ENCODE data around the gene CPLX3.

The CPLX3 gene

GRCh38 chr15:74802862-74803447 is 23.5 kb upstream of the CPLX3 start:
- no peak for DNase-seq (ENCODE audit: low read depth)

- no peak for DNase-seq (ENCODE audit: low read depth)
Measured at GRCh38 chr15:74804935-74805334, 21.5 kb upstream of the CPLX3 start.

DNA sequence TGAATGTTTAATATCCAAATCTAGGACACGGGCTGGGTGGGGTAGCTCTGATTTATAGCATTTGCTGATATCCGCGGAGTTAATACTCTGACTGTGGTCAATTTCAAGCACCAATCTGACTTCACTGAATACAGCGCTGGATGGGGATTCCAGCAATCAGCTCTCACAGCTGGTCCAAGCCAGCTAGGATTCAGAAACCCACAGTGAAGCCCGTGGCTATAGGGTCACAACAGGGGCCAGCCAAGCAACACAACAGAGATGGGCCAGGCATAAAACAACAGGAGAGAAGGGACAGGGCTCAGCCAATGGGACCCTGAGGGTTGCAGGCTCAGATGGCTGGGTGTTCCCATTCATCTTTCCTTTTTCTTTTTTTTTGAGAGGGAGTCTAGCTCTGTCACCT is 19.1 kb upstream of the CPLX3 start:
- no peak for DNase-seq (ENCODE audit: low read depth)

DNA sequence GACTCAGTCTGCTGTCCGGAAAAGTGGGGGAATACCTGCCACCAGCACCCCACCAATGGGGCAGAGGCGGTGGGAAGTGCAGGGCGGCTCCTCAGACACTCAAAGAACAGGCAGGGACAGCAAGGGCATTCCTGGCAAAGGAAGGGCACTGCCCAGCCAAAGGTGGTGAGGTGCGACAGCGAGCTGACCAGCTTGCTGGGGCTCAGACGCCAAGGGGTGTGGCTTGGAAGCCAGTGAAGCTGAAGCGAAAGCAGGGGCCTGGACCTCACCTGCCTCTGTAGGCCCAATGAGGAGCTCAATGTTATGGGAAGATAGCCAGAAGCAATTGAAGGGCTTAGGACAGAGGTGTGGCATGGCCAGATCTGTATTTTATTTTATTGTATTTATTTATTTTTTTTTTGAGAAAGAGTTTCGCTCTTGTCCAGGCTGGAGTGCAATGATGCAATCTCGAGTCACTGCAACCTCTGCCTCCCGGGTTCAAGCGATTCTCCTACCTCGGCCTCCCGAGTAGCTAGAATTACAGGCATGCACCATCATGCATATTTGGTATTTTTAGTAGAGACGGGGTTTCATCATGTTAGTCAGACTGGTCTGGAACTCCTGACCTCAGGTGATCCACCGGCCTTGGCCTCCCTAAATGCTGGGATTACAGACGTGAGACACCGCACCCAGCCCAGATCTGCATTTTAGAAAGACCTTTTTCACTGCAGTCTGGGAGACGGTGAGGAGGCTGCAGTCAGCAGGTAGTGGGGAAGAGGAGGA is 18.2 kb upstream of the CPLX3 start:
- DNase-seq (ENCODE audit: low read depth), result peak; percentile 45

GRCh38 chr15:74808840-74809229 is 17.6 kb upstream of the CPLX3 start:
- DNase-seq (ENCODE audit: low read depth), result no peak

- DNase-seq (ENCODE audit: low read depth), result no peak
Measured at GRCh38 chr15:74809242-74809641, 17.2 kb upstream of the CPLX3 start.

- peak; percentile 63 for DNase-seq (ENCODE audit: low read depth)
Measured at GRCh38 chr15:74809956-74810355, 16.5 kb upstream of the CPLX3 start.

GRCh38 chr15:74812533-74812932 is 13.9 kb upstream of the CPLX3 start, which contains the start of gene LMAN1L:
TSS of gene LMAN1L (plus strand) at chr15:74812835. CDS start at chr15:74812855, 20 bp downstream.
- DNase-seq (ENCODE audit: low read depth), result no peak

- DNase-seq (ENCODE audit: low read depth), result no peak
Measured at GRCh38 chr15:74815121-74815934, 11.1 kb upstream of the CPLX3 start.

- DNase-seq (ENCODE audit: low read depth), result no peak
Measured at GRCh38 chr15:74815961-74816360, 10.5 kb upstream of the CPLX3 start.

DNA sequence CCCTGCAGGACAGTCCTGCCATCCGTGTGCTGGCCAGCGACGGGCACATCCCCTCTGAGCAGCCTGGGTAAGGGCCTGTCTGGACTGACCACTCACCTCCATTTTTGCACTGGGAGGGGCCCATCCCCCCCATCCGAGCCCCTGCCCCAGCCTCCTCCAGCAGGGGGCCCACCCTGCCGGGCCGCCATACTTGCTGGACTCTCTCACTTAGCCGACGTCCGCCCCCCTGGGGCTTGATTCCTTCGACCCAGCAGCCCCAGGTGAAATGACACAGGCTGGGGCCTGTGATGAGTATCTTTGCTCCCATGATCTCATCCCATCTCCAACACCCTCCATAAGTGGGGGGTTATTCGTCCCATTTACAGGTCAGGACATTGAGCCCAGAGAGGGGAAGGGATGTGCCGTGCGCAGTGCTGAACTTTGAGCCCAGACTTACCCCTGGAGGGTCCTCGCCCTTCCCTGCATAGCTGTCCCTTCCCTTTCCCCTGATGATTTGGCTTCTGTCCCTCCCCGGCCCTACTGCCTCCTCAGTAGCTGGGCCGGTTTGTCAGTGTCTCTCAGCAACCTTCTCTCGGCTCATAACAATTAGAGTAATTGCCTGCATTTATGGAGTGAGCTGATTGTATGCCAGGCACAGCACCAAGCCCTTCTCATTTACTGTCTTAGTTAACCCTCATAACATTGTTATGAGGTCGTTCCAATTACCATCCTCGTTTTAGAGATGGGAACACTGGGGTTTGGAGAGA is 9.6 kb upstream of the CPLX3 start:
- DNase-seq (ENCODE audit: low read depth), result peak; percentile 40

DNA sequence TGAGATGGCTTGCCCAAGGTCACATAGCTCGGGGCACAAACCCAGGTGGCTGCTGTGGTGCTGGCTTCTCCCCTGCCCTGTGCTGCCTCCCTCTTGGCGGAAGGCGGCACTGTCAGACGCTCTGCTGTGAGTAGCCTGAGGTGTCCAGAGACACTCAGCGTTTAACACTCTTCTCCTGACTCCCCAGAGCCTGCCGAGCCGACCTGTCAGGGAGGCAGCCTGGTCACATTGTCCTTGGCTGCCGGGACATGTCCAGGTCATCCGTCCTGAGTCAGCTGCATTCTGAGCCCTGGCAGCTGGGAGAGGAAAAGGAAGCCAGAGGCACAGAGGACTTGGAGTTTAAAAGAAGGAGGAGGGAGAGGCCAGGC is 9.1 kb upstream of the CPLX3 start:
- peak; percentile 47 for DNase-seq (ENCODE audit: low read depth)

- DNase-seq (ENCODE audit: low read depth), result no peak
Measured at GRCh38 chr15:74820056-74820455, 6.4 kb upstream of the CPLX3 start.

- no peak for DNase-seq (ENCODE audit: low read depth)
Measured at GRCh38 chr15:74821091-74821789, 5.2 kb upstream of the CPLX3 start.

DNA sequence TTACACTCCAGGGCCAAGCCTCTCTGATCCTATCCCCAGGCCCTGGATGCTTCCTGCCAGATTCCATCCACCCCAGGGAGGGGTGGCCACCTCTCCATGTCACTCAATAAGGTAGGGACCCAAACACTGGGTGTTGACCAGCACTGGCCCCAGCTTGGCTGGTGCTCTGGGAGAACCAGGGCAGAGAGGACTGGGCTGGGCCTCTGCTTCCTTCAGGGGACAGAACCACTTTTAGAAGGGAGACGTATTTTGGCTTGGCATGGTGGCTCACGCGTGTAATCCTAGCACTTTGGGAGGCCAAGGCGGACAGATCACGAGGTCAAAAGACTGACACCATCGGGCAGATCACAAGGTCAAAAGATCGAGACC is 4.7 kb upstream of the CPLX3 start:
- no peak for DNase-seq (ENCODE audit: low read depth)

DNA sequence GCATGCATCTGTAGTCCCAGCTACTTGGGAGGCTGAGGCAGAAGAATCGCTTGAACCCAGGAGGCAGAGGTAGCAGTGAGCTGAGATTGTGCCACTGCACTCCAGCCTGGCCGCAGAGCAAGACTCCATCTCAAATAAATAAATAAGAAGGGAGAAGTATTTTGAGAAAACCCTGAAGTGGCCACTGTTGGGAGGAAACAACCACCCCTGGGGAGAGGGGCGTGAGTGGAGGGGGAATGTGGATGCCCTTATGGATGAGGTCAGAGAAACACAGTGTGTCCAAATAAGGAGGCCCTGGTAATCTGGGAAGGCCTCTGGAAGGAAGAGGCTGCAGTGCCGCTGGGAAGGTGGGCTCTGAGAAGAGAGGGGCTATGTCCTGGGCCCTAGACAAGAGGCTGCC is 4.2 kb upstream of the CPLX3 start:
- DNase-seq (ENCODE audit: low read depth), result no peak

GRCh38 chr15:74823324-74823723 is 3.1 kb upstream of the CPLX3 start:
- DNase-seq (ENCODE audit: low read depth), result no peak

GRCh38 chr15:74824976-74825375 is 1.5 kb upstream of the CPLX3 start:
- DNase-seq (ENCODE audit: low read depth), result no peak

DNA sequence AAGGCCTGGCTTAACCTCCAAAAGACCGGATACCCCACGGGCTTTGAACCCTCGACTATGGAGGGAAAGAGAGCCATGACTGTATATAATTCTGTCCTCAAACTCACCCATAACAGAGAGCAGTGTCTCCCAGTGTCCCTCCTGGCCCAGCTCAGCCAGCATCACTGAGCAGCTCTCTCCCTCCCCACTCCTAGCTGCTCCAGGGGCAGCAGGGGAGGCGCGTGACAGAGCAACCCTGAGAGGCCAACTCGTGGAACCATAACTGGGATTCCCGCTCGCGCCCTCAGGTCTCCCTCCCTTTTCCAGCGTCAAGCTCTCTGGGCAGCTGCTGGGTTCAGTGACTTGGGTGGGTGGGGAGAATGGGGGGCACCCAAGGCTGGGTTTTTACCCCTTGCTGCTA is 561 bp upstream of the CPLX3 start:
- DNase-seq (ENCODE audit: low read depth), result no peak

DNA sequence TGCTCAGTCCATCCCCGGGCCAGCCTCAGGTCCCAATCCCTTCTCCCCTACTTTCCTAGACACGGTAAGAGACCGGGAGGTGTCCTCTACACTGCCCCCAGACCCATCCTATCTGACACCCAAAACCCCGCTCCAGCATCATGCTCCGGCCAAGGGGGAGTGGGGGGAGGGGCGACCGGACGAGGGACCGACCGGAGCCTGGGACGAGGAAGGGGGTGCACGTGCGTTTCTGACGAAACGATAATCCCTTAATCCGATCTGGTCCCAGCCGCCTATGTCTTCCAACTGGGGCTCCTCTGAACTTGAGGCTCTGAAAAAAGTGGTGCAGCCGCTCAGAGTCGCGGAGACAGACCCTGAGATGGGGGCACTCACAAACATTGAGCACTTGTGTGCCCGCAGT is 494 bp downstream of the CPLX3 start:
- DNase-seq (ENCODE audit: low read depth), result no peak

GRCh38 chr15:74827614-74828013 is 1.2 kb downstream of the CPLX3 start:
- no peak for DNase-seq (ENCODE audit: low read depth)

DNA sequence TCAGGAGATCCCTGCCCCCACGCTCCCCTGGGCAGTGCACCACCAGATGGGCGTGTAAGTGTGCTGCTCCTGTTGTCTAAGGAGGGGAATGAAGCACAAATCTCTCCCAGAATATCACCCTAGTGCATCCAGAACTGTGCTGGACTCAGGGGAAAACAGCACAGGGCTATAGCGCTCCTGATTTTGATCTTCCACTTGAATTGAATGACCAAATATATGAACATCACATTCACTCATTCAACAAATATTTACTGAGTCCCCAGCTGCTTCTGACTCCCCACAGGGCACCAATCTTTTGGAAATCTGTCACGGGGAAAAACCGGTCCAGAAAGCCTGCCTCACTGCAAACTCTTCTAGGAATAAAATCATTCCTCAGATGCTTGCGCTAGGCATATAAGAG is 2.4 kb downstream of the CPLX3 start:
- no peak for DNase-seq (ENCODE audit: low read depth)

Data from EH (cell line).